PC-3 (cell line): ENCODE data around the gene CBFA2T2. TPM values are rescaled to one million over a fixed set of nuclear protein-coding genes. Genes with fewer than 3 reads are reported as not detected.

Source experiments
- ATAC-seq: fragments of 200-7000 bp; cut with Tn5 transposase; 2 replicates; pipeline ENCODE4 v1.9.1; 2020; ENCODE audit warnings: mild to moderate bottlenecking, moderate library complexity
- BruUV-seq: library from RNA; stranded (reverse); fragments of 400-500 nt; replicated peaks from 2 replicates; lab custom pipeline; 2021; lab: Mats Ljungman, UMichigan
- CTCF ChIA-PET: fragments of 300-600 bp; sonication (Branson Sonifier 250); formaldehyde crosslinking; loops from one replicate; lab custom pipeline; 2022; ENCODE audit warnings: antibody characterized with exemption; lab: Charles Lee
- POLR2A ChIA-PET: fragments of 300-600 bp; sonication (Branson Sonifier 250); formaldehyde crosslinking; loops from one replicate; lab custom pipeline; 2022; ENCODE audit warnings: antibody characterized with exemption; ENCODE audit not compliant: unreplicated experiment; lab: Charles Lee
- DNase-seq: peaks from one replicate; pipeline ENCODE4 v3.0.0-alpha.2; 2015
- H2AFZ ChIP-seq: fragments of 300-600 bp; sonication (generic); 2 replicates; pipeline ENCODE4 v1.6.0; 2016; ENCODE audit warnings: antibody characterized with exemption, low read length
- H3F3A ChIP-seq: fragments of 300-600 bp; sonication (generic); one replicate; pipeline ENCODE4 v1.6.0; 2017; ENCODE audit warnings: antibody characterized with exemption, low read length, control low read depth, mild to moderate bottlenecking; ENCODE audit not compliant: unreplicated experiment
- H3K27ac ChIP-seq: fragments of 300-600 bp; sonication (generic); 2 replicates; pipeline ENCODE4 v1.5.1; 2016; ENCODE audit warnings: mild to moderate bottlenecking, low read length
- H3K27me3 ChIP-seq: fragments of 300-600 bp; sonication (generic); 2 replicates; pipeline ENCODE4 v1.6.1; 2016; ENCODE audit warnings: low read length, mixed read lengths
- H3K36me3 ChIP-seq: fragments of 300-600 bp; sonication (generic); 2 replicates; pipeline ENCODE4 v1.6.1; 2016; ENCODE audit warnings: low read depth, mixed run types, low read length, mixed read lengths
- H3K4me1 ChIP-seq: fragments of 300-600 bp; sonication (generic); 2 replicates; pipeline ENCODE4 v1.5.1; 2016; ENCODE audit warnings: low read length; ENCODE audit not compliant: insufficient read depth
- H3K4me2 ChIP-seq: fragments of 300-600 bp; sonication (generic); 2 replicates; pipeline ENCODE4 v1.6.0; 2016; ENCODE audit warnings: low read length
- H3K4me3 ChIP-seq: fragments of 300-600 bp; sonication (generic); 2 replicates; pipeline ENCODE4 v1.5.1; 2016; ENCODE audit warnings: mild to moderate bottlenecking, low read length, mixed read lengths
- H3K79me2 ChIP-seq: fragments of 300-600 bp; sonication (generic); 2 replicates; pipeline ENCODE4 v1.6.1; 2017; ENCODE audit warnings: low read length, mixed read lengths
- H3K9ac ChIP-seq: fragments of 300-600 bp; sonication (generic); 2 replicates; pipeline ENCODE4 v1.6.0; 2016; ENCODE audit warnings: mild to moderate bottlenecking, low read length
- H3K9me2 ChIP-seq: fragments of 300-600 bp; sonication (generic); replicated peaks from 2 replicates; pipeline ENCODE4 v1.6.1; 2016; ENCODE audit warnings: mixed run types, low read length, mixed read lengths
- H3K9me3 ChIP-seq: fragments of 300-600 bp; sonication (generic); 2 replicates; pipeline ENCODE4 v1.6.1; 2016; ENCODE audit warnings: low read length, mixed read lengths
- H4K20me1 ChIP-seq: fragments of 300-600 bp; sonication (generic); 2 replicates; pipeline ENCODE4 v1.6.1; 2016; ENCODE audit warnings: low read length, mixed read lengths
- CTCF ChIP-seq: fragments of 300-600 bp; sonication (generic); conservative IDR thresholded peaks from 2 replicates; pipeline ENCODE4 v1.5.1; 2017; ENCODE audit warnings: antibody characterized with exemption, low read depth, mild to moderate bottlenecking, low read length
- EZH2 ChIP-seq: fragments of 300-600 bp; sonication (generic); IDR thresholded peaks from one replicate; pipeline ENCODE4 v1.6.1; 2017; ENCODE audit warnings: antibody characterized with exemption, mild to moderate bottlenecking, low read length; ENCODE audit not compliant: unreplicated experiment
- EZH2phosphoT487 ChIP-seq: fragments of 300-600 bp; sonication (generic); IDR thresholded peaks from 2 replicates; pipeline ENCODE4 v1.6.1; 2018; ENCODE audit warnings: mild to moderate bottlenecking, antibody characterized with exemption, low read length, borderline replicate concordance
- intact Hi-C: fragments of 100-400 bp; cut with micrococcal nuclease; formaldehyde crosslinking; loops from 2 replicates; pipeline ENCODE4 v1.9.0; 2023
- total RNA-seq: library from RNA; depleted of rRNA; stranded (reverse); fragments of >200 nt; gene quantifications from 2 replicates; pipeline ENCODE4 v1.2.3, GENCODE V29; 2014

The CBFA2T2 gene
- total RNA-seq, 1 experiment from 2014 or later = 9.7 TPM

GRCh38 chr20:33687993-33688937, 198.4 kb downstream of the CBFA2T2 start:
- Histone ChIP-seq H3K27ac (no peak overlapping the region), H3K9me3 (no peaks in the 10 kb centered on the region), H4K20me1 (peaks cover 13% of the 10 kb centered on the region), H3K27me3 (no peaks in the 10 kb centered on the region), H3K9me2 (no peaks in the 10 kb centered on the region), H3K9ac (no peak overlapping the region), H3K4me2 (no peak overlapping the region), H2AFZ (no peak overlapping the region), H3K36me3 (no peaks in the 10 kb centered on the region), H3K4me1 (peaks cover 18% of the 10 kb centered on the region), H3K79me2 (peaks cover 21% of the 10 kb centered on the region), H3K4me3 (no peak overlapping the region), H3F3A (no peaks in the 10 kb centered on the region)
- ChIA-PET CTCF (no interaction called here), POLR2A (no interaction called here)
- DNase-seq (no peak), ATAC-seq (no peak)
- no TSS peak for BruUV-seq
- intact Hi-C loops = loop anchor here (10.0 kb wide), 1 partner anchor 97 kb away; no protein-coding TSS in a partner anchor
- TF ChIP-seq EZH2 (no peak), EZH2phosphoT487 (no peak), CTCF (no peak)

GRCh38 chr20:33688938-33689424, 199.1 kb downstream of the CBFA2T2 start:
- Histone ChIP-seq H3K9ac (no peak overlapping the region), H4K20me1 (peaks cover 10% of the 10 kb centered on the region), H3F3A (no peaks in the 10 kb centered on the region), H2AFZ (no peak overlapping the region), H3K9me3 (no peaks in the 10 kb centered on the region), H3K4me1 (peaks cover 18% of the 10 kb centered on the region), H3K36me3 (no peaks in the 10 kb centered on the region), H3K27ac (no peak overlapping the region), H3K27me3 (no peaks in the 10 kb centered on the region), H3K4me2 (no peak overlapping the region), H3K9me2 (no peaks in the 10 kb centered on the region), H3K79me2 (peaks cover 17% of the 10 kb centered on the region), H3K4me3 (no peak overlapping the region)
- ATAC-seq (no peak), DNase-seq (no peak)
- POLR2A ChIA-PET = no interaction called here
- intact Hi-C loops = loop anchor here (10.0 kb wide), 1 partner anchor 96 kb away; no protein-coding TSS in a partner anchor
- CTCF ChIA-PET = no interaction called here
- TF ChIP-seq EZH2phosphoT487 (no peak), EZH2 (no peak), CTCF (no peak)
- no TSS peak for BruUV-seq
